ENCODE data around the gene GFRA1.

Gene GFRA1

GRCh38 chr10:116098411-116099022 lies 174.5 kb downstream of the GFRA1 start:
- no peak for DNase-seq

GRCh38 chr10:116097239-116097784 lies 175.7 kb downstream of the GFRA1 start:
- no peak for DNase-seq

GRCh38 chr10:116096526-116096925 lies 176.5 kb downstream of the GFRA1 start:
- DNase-seq = no peak

- DNase-seq = no peak
Observed at GRCh38 chr10:116094356-116094755, 178.7 kb downstream of the GFRA1 start.

GRCh38 chr10:116093031-116093430 lies 180.0 kb downstream of the GFRA1 start:
- DNase-seq = no peak

- DNase-seq = no peak
Observed at GRCh38 chr10:116088985-116089384, 184.0 kb downstream of the GFRA1 start.

GRCh38 chr10:116085323-116085722 lies 187.7 kb downstream of the GFRA1 start:
- DNase-seq = no peak

GRCh38 chr10:116084161-116084560 lies 188.8 kb downstream of the GFRA1 start:
- DNase-seq = no peak

- DNase-seq = no peak
Observed at GRCh38 chr10:116083226-116083762, 189.7 kb downstream of the GFRA1 start.

- no peak for DNase-seq
Observed at GRCh38 chr10:116082762-116083161, 190.2 kb downstream of the GFRA1 start.

- DNase-seq = no peak
Observed at GRCh38 chr10:116082206-116082605, 190.8 kb downstream of the GFRA1 start.

- no peak for DNase-seq
Observed at GRCh38 chr10:116080553-116080952, 192.5 kb downstream of the GFRA1 start.

GRCh38 chr10:116079355-116079754 lies 193.7 kb downstream of the GFRA1 start:
- no peak for DNase-seq

- no peak for DNase-seq
Observed at GRCh38 chr10:116076621-116077020, 196.4 kb downstream of the GFRA1 start.

GRCh38 chr10:116073510-116073909 lies 199.5 kb downstream of the GFRA1 start:
- no peak for DNase-seq

GRCh38 chr10:116073001-116073400 lies 200.0 kb downstream of the GFRA1 start:
- DNase-seq = no peak

- DNase-seq = no peak
Observed at GRCh38 chr10:116071453-116072148, 201.4 kb downstream of the GFRA1 start.

GRCh38 chr10:116070743-116071320 lies 202.2 kb downstream of the GFRA1 start:
- DNase-seq = no peak

- DNase-seq = no peak
Observed at GRCh38 chr10:116069856-116070255, 203.2 kb downstream of the GFRA1 start.

- DNase-seq = no peak
Observed at GRCh38 chr10:116067825-116068224, 205.2 kb downstream of the GFRA1 start.

- no peak for DNase-seq
Observed at GRCh38 chr10:116063107-116063506, 209.9 kb downstream of the GFRA1 start.

GRCh38 chr10:116060864-116061263 lies 212.1 kb downstream of the GFRA1 start:
- no peak for DNase-seq

GRCh38 chr10:116059320-116059719 lies 213.7 kb downstream of the GFRA1 start:
- no peak for DNase-seq

All from inflammatory macrophage (primary cell).